GM23338 (cell line): ENCODE measurements around the gene BMPR1B. TPM values are rescaled to one million over a fixed set of nuclear protein-coding genes. Genes with fewer than 3 reads are reported as not detected.

Source experiments
- ATAC-seq: fragments of 200-7000 bp; cut with Tn5 transposase; 3 replicates; pipeline ENCODE4 v1.9.1; 2020
- DNase-seq: peaks from one replicate; pipeline ENCODE4 v3.0.0-alpha.2; 2015; ENCODE audit warnings: low spot score
- H2AFZ ChIP-seq: fragments of 200-600 bp; sonication (generic); 2 replicates; pipeline ENCODE4 v1.8.0; 2016; ENCODE audit warnings: antibody characterized with exemption, mild to moderate bottlenecking, moderate library complexity
- H3F3A ChIP-seq: fragments of 200-600 bp; sonication (generic); replicated peaks from 2 replicates; pipeline ENCODE4 v1.8.0; 2017; ENCODE audit warnings: antibody characterized with exemption, mixed run types, low read depth
- H3K27ac ChIP-seq: fragments of 200-600 bp; sonication (generic); 2 replicates; pipeline ENCODE4 v1.6.1; 2016; ENCODE audit warnings: low read depth
- H3K27me3 ChIP-seq: fragments of 200-600 bp; sonication (generic); 2 replicates; pipeline ENCODE4 v1.8.0; 2016; ENCODE audit warnings: mild to moderate bottlenecking, mixed run types, moderate library complexity; ENCODE audit not compliant: insufficient read depth
- H3K36me3 ChIP-seq: fragments of 200-600 bp; sonication (generic); 2 replicates; pipeline ENCODE4 v1.8.0; 2016; ENCODE audit warnings: mild to moderate bottlenecking; ENCODE audit not compliant: insufficient read depth
- H3K4me1 ChIP-seq: fragments of 200-600 bp; sonication (generic); 2 replicates; pipeline ENCODE4 v1.8.0; 2016; ENCODE audit warnings: mild to moderate bottlenecking, moderate library complexity; ENCODE audit not compliant: insufficient read depth
- H3K4me2 ChIP-seq: fragments of 200-600 bp; sonication (generic); 2 replicates; pipeline ENCODE4 v1.7.1; 2017; ENCODE audit warnings: mixed run types
- H3K4me3 ChIP-seq: fragments of 200-600 bp; sonication (generic); 2 replicates; pipeline ENCODE4 v1.6.1; 2016; ENCODE audit warnings: mixed run types
- H3K79me2 ChIP-seq: fragments of 200-600 bp; sonication (generic); replicated peaks from 2 replicates; pipeline ENCODE4 v1.8.0; 2017; ENCODE audit warnings: mild to moderate bottlenecking; ENCODE audit not compliant: insufficient read depth
- H3K9me2 ChIP-seq: fragments of 200-600 bp; sonication (generic); 2 replicates; pipeline ENCODE4 v1.8.0; 2017; ENCODE audit not compliant: insufficient read depth
- H4K20me1 ChIP-seq: fragments of 200-600 bp; sonication (generic); replicated peaks from 2 replicates; pipeline ENCODE4 v1.8.0; 2017; ENCODE audit warnings: mild to moderate bottlenecking; ENCODE audit not compliant: insufficient read depth
- H3K27ac Mint-ChIP-seq: 2 replicates; pipeline ENCODE4 v1.8.0; 2020; ENCODE audit warnings: inconsistent platforms, mild to moderate bottlenecking, moderate library complexity, mixed read lengths
- H3K27me3 Mint-ChIP-seq: 3 replicates; pipeline ENCODE4 v1.8.0; 2022; ENCODE audit warnings: low read depth, mild to moderate bottlenecking, moderate library complexity, mixed read lengths, inconsistent platforms; ENCODE audit not compliant: insufficient read depth, poor library complexity
- H3K36me3 Mint-ChIP-seq: 3 replicates; pipeline ENCODE4 v1.8.0; 2021; ENCODE audit warnings: low read depth, mild to moderate bottlenecking, inconsistent platforms, moderate library complexity, mixed read lengths
- H3K4me1 Mint-ChIP-seq: 3 replicates; pipeline ENCODE4 v1.8.0; 2020; ENCODE audit warnings: mild to moderate bottlenecking, inconsistent platforms, mixed read lengths
- H3K4me3 Mint-ChIP-seq: 3 replicates; pipeline ENCODE4 v1.8.0; 2021; ENCODE audit warnings: moderate library complexity, mild to moderate bottlenecking, inconsistent platforms, mixed read lengths
- H3K9me3 Mint-ChIP-seq: 3 replicates; pipeline ENCODE4 v1.8.0; 2020; ENCODE audit warnings: moderate library complexity, mild to moderate bottlenecking, inconsistent platforms, mixed read lengths
- CREB1 ChIP-seq: fragments of 250-450 bp; sonication (Bioruptor Pico); IDR thresholded peaks from 2 replicates; pipeline ENCODE4 v1.5.0; 2020; ENCODE audit warnings: low read depth, mild to moderate bottlenecking, moderate library complexity
- EZH2phosphoT487 ChIP-seq: fragments of 200-600 bp; sonication (generic); IDR thresholded peaks from one replicate; pipeline ENCODE4 v1.8.1; 2018; ENCODE audit warnings: antibody characterized with exemption; ENCODE audit not compliant: unreplicated experiment
- JUNB ChIP-seq: IDR thresholded peaks from one replicate; pipeline ENCODE4 v1.6.1; 2016; ENCODE audit warnings: antibody characterized with exemption; ENCODE audit not compliant: unreplicated experiment
- POLR2AphosphoS5 ChIP-seq: IDR thresholded peaks from 2 replicates; pipeline ENCODE4 v1.6.1; 2016; ENCODE audit warnings: antibody characterized with exemption, low read depth
- STAT1 ChIP-seq: IDR thresholded peaks from one replicate; pipeline ENCODE4 v1.6.1; 2016; ENCODE audit warnings: antibody characterized with exemption; ENCODE audit not compliant: unreplicated experiment
- polyA plus RNA-seq: library from polyadenylated mRNA; unstranded; fragments of >200 nt; fragmentation: Nextera tagmentation; extraction: Ambion mirVana; gene quantifications from 2 replicates; pipeline ENCODE4 v1.2.1, GENCODE V29; 2016
- total RNA-seq: library from RNA; depleted of rRNA; stranded (reverse); fragments of >200 nt; shearing (Covaris generic); gene quantifications from 2 replicates; pipeline ENCODE4 v1.2.3, GENCODE V29; 2014
- TF ChIP-seq, protein P1 (sequence below): fragments of 250-450 bp; sonication (Bioruptor Pico); IDR thresholded peaks from 2 replicates; pipeline ENCODE4 v1.5.0; 2020; ENCODE audit warnings: mild to moderate bottlenecking, moderate library complexity
- TF ChIP-seq, protein P2 (sequence below): IDR thresholded peaks from 2 replicates; pipeline ENCODE4 v1.6.1; 2016; ENCODE audit warnings: antibody characterized with exemption

Gene BMPR1B
- total and polyA plus RNA-seq, 2 experiments from 2014 or later: 0.48 to 1.0 TPM

DNA sequence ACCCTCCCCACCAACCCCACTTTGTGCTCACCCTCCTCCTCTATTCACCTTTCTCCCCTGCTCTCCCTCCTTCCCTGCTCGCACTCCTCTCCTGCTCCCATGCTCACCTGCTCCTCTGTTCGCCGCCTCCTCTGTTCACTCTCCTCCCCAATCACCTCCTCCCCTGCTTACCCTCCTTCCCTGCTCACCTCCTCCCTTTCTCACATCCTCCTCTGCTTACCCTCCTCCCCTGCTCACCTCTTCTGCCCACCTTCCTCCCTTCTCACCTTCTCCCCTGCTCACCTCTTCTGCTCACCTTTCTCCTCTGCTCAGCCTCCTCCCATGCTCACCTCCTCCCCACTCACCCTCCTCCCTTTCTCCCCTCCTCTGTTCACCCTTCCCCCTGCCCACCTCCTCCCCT is 433.8 kb downstream of the BMPR1B start:
- H3K79me2 ChIP-seq: no peaks in the 10 kb centered on the region
- H3K27me3 Mint-ChIP-seq: peaks cover 12% of the 10 kb centered on the region
- ATAC-seq (no peak), DNase-seq (no peak)
- H3K36me3 Mint-ChIP-seq: no peaks in the 10 kb centered on the region
- H3K4me2 ChIP-seq: no peak overlapping the region
- no peaks in the 10 kb centered on the region for H3F3A ChIP-seq
- H3K27ac Mint-ChIP-seq: no peak overlapping the region
- no peaks in the 10 kb centered on the region for H3K9me2 ChIP-seq
- TF ChIP-seq, protein P1, sequence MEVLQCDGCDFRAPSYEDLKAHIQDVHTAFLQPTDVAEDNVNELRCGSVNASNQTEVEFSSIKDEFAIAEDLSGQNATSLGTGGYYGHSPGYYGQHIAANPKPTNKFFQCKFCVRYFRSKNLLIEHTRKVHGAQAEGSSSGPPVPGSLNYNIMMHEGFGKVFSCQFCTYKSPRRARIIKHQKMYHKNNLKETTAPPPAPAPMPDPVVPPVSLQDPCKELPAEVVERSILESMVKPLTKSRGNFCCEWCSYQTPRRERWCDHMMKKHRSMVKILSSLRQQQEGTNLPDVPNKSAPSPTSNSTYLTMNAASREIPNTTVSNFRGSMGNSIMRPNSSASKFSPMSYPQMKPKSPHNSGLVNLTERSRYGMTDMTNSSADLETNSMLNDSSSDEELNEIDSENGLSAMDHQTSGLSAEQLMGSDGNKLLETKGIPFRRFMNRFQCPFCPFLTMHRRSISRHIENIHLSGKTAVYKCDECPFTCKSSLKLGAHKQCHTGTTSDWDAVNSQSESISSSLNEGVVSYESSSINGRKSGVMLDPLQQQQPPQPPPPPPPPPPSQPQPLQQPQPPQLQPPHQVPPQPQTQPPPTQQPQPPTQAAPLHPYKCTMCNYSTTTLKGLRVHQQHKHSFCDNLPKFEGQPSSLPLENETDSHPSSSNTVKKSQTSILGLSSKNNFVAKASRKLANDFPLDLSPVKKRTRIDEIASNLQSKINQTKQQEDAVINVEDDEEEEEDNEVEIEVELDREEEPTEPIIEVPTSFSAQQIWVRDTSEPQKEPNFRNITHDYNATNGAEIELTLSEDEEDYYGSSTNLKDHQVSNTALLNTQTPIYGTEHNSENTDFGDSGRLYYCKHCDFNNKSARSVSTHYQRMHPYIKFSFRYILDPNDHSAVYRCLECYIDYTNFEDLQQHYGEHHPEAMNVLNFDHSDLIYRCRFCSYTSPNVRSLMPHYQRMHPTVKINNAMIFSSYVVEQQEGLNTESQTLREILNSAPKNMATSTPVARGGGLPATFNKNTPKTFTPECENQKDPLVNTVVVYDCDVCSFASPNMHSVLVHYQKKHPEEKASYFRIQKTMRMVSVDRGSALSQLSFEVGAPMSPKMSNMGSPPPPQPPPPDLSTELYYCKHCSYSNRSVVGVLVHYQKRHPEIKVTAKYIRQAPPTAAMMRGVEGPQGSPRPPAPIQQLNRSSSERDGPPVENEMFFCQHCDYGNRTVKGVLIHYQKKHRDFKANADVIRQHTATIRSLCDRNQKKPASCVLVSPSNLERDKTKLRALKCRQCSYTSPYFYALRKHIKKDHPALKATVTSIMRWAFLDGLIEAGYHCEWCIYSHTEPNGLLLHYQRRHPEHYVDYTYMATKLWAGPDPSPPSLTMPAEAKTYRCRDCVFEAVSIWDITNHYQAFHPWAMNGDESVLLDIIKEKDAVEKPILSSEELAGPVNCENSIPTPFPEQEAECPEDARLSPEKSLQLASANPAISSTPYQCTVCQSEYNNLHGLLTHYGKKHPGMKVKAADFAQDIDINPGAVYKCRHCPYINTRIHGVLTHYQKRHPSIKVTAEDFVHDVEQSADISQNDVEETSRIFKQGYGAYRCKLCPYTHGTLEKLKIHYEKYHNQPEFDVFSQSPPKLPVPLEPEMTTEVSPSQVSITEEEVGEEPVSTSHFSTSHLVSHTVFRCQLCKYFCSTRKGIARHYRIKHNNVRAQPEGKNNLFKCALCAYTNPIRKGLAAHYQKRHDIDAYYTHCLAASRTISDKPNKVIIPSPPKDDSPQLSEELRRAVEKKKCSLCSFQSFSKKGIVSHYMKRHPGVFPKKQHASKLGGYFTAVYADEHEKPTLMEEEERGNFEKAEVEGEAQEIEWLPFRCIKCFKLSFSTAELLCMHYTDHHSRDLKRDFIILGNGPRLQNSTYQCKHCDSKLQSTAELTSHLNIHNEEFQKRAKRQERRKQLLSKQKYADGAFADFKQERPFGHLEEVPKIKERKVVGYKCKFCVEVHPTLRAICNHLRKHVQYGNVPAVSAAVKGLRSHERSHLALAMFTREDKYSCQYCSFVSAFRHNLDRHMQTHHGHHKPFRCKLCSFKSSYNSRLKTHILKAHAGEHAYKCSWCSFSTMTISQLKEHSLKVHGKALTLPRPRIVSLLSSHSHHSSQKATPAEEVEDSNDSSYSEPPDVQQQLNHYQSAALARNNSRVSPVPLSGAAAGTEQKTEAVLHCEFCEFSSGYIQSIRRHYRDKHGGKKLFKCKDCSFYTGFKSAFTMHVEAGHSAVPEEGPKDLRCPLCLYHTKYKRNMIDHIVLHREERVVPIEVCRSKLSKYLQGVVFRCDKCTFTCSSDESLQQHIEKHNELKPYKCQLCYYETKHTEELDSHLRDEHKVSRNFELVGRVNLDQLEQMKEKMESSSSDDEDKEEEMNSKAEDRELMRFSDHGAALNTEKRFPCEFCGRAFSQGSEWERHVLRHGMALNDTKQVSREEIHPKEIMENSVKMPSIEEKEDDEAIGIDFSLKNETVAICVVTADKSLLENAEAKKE (CRISPR knock-in tag): no peak
- no peak for TF ChIP-seq STAT1
- TF ChIP-seq, protein P2, sequence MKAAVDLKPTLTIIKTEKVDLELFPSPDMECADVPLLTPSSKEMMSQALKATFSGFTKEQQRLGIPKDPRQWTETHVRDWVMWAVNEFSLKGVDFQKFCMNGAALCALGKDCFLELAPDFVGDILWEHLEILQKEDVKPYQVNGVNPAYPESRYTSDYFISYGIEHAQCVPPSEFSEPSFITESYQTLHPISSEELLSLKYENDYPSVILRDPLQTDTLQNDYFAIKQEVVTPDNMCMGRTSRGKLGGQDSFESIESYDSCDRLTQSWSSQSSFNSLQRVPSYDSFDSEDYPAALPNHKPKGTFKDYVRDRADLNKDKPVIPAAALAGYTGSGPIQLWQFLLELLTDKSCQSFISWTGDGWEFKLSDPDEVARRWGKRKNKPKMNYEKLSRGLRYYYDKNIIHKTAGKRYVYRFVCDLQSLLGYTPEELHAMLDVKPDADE: no peak
- no peak for TF ChIP-seq CREB1 (CRISPR knock-in tag)
- no peak for TF ChIP-seq POLR2AphosphoS5
- no peak for TF ChIP-seq EZH2phosphoT487
- TF ChIP-seq JUNB: no peak
- no peak overlapping the region for H3K4me3 Mint-ChIP-seq
- H3K9me3 Mint-ChIP-seq: no peaks in the 10 kb centered on the region
- H3K27me3 ChIP-seq: no peaks in the 10 kb centered on the region
- no peaks in the 10 kb centered on the region; the same call in 1 of the 2 replicates for H4K20me1 ChIP-seq
- no peaks in the 10 kb centered on the region for H3K36me3 ChIP-seq
- H3K4me3 ChIP-seq: no peak overlapping the region
- no peak overlapping the region for H3K27ac ChIP-seq
- peaks cover 6% of the 10 kb centered on the region for H3K4me1 Mint-ChIP-seq
- H3K4me1 ChIP-seq: no peaks in the 10 kb centered on the region
- H2AFZ ChIP-seq: no peak overlapping the region
